Mucosa of gallbladder (tissue), 1 donor: ENCODE results near the gene GNAT2. TPM values are rescaled to one million over a fixed set of nuclear protein-coding genes. Genes with fewer than 3 reads are reported as not detected.

Experiments
- DNase-seq: peaks from one replicate; pipeline ENCODE4 v3.0.0-alpha.2; 2020; ENCODE audit warnings: low spot score
- total RNA-seq: library from RNA; stranded (reverse); gene quantifications from one replicate; pipeline ENCODE4 v1.2.1, GENCODE V29; 2021
- donor health status: DM: no; HTN: no; CAD: no.

The GNAT2 gene
- total RNA-seq, 1 donor from 2014 or later, result not detected

DNA sequence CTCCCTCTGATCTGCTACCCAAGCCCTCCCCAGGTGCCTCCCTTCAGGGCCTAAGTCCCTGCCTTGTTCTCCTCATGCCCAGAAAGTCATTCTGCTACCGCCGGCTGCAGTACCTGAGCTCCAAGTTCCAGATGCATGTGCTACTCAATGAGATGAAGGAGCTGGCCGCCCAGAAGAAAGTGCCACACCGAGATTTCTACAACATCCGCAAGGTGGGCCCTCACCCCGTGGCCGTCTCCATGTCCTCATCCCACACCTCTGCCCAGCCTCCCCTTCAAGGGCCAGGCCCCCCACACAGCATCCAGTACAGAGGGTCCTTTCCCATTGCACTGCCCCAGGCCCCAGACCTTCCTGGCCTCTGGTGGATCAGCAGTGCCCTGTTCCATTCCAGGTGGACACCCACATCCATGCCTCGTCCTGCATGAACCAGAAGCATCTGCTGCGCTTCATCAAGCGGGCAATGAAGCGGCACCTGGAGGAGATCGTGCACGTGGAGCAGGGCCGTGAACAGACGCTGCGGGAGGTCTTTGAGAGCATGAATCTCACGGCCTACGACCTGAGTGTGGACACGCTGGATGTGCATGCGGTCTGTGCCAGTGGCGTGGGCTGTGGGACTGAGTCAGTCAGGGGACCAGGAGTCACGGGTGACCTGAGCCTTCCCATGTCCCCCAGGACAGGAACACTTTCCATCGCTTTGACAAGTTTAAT, 8.4 kb upstream of the GNAT2 start:
- DNase-seq, result no peak

DNA sequence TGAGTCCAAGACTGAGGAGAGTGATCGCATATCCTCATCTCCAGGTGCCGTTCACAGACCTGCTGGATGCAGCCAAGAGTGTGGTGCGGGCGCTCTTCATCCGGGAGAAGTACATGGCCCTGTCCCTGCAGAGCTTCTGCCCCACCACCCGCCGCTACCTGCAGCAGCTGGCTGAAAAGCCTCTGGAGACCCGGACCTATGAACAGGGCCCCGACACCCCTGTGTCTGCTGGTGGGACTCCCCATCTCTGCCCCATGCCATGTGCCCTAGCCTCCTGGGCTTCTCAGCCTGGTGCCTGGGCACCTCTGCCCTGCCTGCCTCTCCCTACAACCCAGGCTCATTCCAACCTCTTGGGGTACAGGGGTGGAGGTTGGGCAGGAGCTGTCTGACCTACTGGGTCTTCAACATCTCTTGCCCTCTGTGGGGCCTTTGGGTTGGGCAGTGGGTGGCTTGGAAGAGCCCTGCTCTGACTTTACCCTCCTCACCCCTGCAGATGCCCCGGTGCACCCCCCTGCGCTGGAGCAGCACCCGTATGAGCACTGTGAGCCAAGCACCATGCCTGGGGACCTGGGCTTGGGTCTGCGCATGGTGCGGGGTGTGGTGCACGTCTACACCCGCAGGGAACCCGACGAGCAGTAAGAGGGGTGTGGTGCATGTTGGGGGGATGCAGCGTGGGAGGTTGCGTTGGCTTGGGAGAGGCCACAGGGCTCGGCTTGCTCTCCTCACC, 7.4 kb upstream of the GNAT2 start:
- peak; percentile 0 for DNase-seq

GRCh38 chr1:109625601-109626560, 6.5 kb upstream of the GNAT2 start:
- no peak for DNase-seq

GRCh38 chr1:109625176-109625575, 5.8 kb upstream of the GNAT2 start:
- no peak for DNase-seq

GRCh38 chr1:109624201-109625010, 5.0 kb upstream of the GNAT2 start:
- no peak for DNase-seq

- DNase-seq, result no peak
Measured at GRCh38 chr1:109623601-109624161, 4.3 kb upstream of the GNAT2 start.

DNA sequence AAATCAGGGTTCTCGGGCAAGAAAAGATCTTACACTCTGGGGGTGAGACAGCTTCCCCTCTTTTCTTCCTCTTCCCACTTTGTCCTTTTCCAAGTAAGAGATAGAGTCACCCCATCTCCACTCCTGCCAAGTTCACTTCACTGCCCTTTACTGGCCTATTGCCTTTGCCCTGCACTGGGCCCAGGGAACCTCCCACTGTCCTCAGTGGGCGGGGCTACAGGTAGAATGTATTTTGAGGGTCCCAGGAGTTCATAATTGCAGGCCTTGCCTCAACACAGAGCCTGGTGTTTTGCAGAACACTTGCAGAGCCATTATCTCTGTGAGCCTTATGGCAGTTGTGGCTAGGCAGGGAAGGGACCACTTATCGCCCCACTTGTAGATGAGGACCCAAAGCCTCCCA, 3.5 kb upstream of the GNAT2 start:
- DNase-seq, result no peak

DNA sequence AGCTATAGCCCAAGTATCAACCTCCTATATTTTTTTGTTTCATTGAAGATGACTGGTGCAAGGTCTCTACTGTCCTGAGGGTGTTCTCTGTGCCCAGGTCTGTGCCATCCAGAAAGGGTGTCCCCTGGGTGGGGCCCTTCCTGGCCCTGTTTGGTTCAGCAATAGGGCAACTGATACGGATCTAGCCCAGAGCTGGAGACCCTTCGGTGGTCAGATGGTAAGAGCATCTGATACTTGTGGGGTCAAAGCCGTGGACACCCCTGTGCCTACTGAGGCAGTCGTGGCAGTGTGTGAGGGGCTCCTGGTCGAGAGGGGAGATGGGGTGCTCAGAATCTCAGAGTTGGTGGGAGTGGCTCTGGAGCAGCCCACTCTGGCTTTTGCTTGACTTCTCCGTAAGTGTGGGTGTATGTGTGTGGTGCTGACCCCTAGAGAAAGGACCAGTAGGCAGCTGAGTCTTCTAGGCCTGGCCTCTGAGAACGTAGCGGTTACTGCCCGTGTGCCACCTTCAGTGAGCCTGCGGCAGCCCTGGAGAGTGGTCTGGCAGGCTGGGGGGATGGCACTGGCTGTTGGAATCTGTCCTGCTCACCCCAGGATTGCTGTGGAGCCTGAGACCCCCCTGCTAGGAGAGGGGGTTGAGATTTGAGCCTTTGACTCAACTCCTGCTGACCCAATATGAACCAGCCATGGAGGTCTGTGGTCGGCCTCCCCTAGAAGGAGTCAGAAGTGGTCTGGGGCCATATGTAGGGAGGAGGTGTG, 2.9 kb upstream of the GNAT2 start:
- DNase-seq, result no peak

GRCh38 chr1:109621379-109622136, 2.1 kb upstream of the GNAT2 start:
- no peak for DNase-seq

- DNase-seq, result peak; percentile 93
Measured at GRCh38 chr1:109620841-109621286, 1.4 kb upstream of the GNAT2 start.

GRCh38 chr1:109620401-109620791, 980 bp upstream of the GNAT2 start:
- DNase-seq, result no peak

DNA sequence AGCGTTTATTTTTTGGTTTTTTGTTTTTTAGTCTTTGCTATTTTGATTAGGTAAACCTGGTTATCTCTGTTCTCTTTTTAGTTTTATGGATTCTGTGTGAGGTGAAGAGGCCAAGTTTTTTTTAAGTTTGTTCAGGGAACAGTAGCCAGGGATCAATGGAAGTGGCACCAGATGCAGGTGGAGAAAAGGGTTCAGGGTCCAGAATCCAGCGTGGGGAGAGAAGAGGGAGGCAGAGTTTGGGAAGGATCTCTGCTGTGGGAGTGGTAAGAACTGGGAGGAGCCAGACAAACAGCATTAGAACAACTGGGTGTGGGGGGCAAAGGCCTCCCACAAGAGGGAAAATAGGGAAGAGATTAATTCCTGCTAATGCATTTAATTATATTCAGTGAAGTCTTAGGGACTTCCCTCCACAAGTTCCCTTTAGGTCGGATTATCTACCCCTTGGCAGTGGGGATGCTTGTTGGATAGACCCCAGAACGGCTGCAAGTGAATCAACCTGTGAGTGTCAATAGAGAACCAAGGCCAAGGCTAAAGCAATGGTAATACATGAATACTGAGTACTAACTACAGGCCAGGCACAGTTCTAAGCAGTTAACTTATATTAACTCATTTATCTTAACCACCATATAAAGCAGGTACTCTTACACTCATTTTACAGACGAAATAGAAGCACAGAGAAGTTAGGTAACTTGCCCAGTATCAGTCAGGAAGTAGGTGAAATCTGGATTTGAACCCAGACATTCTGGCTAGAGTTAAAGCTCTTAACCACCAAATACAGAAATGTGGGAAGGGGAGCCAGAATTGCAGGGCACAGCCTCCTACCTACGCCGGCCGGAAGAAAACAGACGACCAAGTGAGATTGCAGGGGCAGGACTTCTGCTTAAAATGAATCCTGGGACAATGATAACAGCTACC, 498 bp downstream of the GNAT2 start:
- peak; percentile 78 for DNase-seq

- DNase-seq, result no peak
Measured at GRCh38 chr1:109617291-109617801, 2.1 kb downstream of the GNAT2 start.

DNA sequence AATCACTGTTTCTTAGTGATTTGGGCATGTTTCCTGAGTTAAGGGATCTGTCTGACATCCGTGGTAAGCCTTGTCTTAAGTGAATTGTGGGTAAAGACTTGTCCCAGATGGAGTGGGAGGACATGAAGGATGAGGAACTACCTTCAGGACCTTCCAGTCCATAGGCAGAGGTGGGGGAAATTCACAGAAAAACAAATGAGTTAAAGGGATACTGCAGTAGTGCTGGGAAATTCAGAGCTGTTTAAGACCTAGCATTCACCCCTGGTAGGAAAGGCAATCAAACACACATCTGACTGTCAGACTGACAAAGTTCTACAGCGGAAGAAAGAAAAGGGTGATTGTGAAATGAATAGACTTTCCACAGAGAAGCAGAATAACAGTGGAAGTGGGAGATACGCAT, 3.0 kb downstream of the GNAT2 start:
- no peak for DNase-seq

GRCh38 chr1:109615879-109616278, 3.5 kb downstream of the GNAT2 start:
- DNase-seq, result no peak

- no peak for DNase-seq
Measured at GRCh38 chr1:109613361-109614147, 5.9 kb downstream of the GNAT2 start.

DNA sequence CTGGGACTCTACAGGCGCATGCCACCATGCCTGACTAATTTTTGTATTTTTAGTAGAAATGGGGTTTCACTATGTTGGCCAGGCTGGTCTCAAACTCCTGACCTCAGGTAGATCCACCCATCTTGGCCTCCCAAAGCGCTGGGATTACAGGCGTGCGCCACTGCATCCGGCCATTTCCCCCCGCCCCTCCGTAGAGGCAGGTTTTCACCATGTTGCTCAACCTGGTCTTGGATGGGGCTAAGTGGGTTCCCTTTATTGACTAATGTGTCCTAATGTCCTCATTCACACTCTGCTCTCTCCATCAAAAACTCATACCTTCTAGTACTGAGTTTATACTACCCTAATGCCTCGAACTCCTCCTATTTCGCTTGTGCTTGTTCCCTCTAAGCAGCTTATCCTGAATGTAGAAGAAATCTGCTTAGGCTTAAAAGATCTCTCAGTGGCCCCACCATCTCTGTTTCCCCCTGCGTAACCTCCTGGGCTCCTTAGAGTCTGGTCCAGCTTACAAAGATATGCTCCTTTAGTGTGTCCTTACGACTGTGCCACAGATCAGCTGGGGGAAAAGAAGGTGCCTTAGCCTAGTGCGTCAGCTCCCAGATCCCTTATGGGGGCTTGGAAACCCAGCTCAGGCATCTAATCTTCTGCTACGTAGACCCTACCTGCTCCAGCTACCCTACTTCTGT, 8.0 kb downstream of the GNAT2 start:
- no peak for DNase-seq
